ENCODE measurements around the gene NMD3.

DNA sequence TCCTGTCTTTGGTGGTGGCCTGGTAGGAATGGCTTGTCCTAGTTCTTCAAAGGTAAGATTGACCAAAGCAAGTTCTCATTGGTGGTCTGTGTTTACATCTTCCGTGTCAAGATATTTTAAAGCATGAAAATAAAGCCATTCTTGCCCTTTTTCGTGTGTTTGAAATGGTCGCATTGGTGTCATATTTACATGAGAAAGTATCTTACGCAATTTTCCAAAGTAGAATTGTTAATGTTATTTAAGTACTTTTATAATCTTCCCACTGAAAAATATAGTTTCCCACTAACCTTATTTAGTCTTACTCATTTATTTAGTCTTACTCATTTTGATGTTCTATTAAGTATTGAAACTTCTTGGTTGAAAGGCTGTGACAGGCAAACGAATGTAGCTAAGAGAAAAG is 31.0 kb downstream of the NMD3 start:
- TF ChIP-seq, protein P1, sequence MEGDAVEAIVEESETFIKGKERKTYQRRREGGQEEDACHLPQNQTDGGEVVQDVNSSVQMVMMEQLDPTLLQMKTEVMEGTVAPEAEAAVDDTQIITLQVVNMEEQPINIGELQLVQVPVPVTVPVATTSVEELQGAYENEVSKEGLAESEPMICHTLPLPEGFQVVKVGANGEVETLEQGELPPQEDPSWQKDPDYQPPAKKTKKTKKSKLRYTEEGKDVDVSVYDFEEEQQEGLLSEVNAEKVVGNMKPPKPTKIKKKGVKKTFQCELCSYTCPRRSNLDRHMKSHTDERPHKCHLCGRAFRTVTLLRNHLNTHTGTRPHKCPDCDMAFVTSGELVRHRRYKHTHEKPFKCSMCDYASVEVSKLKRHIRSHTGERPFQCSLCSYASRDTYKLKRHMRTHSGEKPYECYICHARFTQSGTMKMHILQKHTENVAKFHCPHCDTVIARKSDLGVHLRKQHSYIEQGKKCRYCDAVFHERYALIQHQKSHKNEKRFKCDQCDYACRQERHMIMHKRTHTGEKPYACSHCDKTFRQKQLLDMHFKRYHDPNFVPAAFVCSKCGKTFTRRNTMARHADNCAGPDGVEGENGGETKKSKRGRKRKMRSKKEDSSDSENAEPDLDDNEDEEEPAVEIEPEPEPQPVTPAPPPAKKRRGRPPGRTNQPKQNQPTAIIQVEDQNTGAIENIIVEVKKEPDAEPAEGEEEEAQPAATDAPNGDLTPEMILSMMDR (IDR thresholded peaks at IDR 0.05) = no peak
- TF ChIP-seq POLR2A (IDR thresholded peaks at IDR 0.05) = no peak

Data from lower leg skin (tissue), 3 donors.